Measurements from ENCODE around the gene MMP25.

The MMP25 gene

DNA sequence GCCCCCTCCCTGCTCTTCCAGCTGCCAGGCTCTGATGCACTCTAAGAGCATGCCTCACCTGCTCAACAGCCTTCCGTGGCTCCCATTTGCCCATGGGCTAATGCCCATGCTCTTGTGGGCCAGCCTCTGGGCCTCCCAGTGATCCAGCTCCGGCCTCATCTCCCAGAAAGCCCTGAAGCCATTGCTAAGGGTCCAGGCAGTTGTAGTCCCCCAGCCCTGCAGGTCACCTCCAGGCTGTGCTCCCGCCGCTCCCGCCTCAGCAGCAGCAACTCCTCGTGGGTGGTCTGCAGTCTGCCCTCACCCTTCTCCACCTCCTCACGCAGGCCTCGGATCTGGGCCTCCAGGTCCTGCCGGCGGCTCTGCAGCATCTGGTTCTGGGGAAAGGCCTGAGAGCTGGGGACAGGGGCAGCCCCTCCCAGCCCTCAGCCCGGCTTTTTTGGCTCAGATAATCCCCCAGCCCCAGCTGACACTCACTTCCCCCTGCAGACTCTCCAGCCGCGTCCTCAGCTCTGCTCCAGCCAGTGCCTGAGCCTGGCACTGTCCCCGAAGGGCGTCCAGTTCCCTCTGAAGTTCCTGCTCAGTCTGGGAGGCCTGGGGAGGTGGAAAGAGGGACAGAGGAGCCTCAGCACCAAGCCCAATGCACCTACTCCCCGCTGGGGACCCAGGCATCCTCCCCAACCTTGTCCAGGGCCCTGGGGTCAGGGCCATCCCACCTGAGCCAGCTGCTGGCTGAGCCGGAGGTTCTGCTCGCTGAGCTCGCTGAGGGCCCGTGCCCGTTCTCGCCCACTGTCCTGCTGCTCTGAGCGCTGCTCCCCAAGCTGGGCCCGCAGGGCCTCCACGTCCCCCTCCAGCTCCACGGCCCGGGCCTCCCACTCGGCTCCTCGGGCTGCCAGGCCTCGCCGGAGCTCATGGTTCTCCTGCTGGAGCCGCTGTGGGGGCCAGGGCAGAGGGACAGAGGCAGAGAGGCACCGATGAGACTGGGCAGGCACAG lies 15.8 kb upstream of the MMP25 start:
- DNase-seq (ENCODE audit: low read depth) = no peak
- TF ChIP-seq, protein P1, sequence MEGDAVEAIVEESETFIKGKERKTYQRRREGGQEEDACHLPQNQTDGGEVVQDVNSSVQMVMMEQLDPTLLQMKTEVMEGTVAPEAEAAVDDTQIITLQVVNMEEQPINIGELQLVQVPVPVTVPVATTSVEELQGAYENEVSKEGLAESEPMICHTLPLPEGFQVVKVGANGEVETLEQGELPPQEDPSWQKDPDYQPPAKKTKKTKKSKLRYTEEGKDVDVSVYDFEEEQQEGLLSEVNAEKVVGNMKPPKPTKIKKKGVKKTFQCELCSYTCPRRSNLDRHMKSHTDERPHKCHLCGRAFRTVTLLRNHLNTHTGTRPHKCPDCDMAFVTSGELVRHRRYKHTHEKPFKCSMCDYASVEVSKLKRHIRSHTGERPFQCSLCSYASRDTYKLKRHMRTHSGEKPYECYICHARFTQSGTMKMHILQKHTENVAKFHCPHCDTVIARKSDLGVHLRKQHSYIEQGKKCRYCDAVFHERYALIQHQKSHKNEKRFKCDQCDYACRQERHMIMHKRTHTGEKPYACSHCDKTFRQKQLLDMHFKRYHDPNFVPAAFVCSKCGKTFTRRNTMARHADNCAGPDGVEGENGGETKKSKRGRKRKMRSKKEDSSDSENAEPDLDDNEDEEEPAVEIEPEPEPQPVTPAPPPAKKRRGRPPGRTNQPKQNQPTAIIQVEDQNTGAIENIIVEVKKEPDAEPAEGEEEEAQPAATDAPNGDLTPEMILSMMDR (IDR thresholded peaks at IDR 0.05; ENCODE audit: insufficient read depth, low read depth, low read length, missing control alignments) = no peak
- no peak overlapping the region for H3K4me3 ChIP-seq (ENCODE audit: low read depth, low read length)

DNA sequence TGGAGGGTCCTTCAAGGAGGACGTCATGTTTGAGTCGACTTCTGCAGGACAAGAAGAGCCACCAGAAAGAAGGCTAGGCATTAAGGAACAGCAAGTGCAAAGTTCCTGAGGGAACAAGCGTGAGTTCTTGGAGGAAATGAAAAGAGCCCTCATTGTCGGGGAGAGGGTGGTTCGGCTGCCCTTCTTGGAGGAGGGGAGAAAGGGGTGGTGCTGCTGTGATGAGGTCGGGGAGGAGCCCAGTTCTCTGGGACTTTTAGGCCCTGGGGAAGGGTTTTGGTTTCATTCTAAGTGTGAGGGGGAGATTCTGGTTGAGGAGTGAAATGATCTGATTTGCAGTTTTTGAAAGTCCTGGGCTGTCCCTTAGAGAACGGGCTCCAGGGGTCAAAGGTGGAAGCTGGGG lies 13.7 kb upstream of the MMP25 start:
- no peak overlapping the region for H3K4me3 ChIP-seq (ENCODE audit: low read depth, low read length)
- peak; percentile 62 for DNase-seq (ENCODE audit: low read depth)
- TF ChIP-seq, protein P1 (IDR thresholded peaks at IDR 0.05; ENCODE audit: insufficient read depth, low read depth, low read length, missing control alignments) = no peak

DNA sequence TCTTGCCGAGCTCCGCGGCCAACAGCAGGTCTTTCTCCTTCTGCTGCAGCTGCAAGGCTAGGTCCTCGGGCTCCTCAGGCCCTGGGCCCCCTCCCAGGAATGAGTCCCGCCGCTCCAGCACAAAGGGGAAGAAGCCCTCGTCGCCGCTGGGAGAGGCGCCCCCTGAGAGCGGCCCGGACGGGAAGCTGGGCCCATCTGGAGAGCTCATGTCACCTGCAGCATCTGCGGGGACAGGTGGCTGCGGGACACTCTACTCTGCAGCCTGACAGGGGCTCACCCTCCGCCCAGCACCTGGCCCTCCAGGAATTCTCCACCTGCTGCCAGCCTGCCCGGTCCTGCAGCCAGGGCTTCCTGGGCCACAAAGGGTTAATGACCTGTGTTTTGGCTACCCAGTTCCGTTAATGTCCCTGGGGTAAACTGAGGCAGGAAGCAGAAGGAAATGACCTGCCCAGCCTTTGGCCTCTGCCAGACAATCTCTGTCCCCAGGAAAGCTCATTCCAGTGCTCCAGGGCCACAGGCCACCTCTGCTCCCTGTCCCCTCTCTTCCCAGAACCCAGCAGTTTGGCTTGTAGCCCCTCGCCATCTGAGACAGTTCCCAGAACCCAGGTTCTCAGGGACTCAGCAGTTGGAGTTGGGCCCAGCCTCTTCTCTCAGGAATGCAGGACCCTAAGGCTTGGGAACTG lies 10.9 kb upstream of the MMP25 start:
- H3K4me3 ChIP-seq (ENCODE audit: low read depth, low read length) = no peak overlapping the region
- TF ChIP-seq, protein P1 (IDR thresholded peaks at IDR 0.05; ENCODE audit: insufficient read depth, low read depth, low read length, missing control alignments) = no peak
- no peak for DNase-seq (ENCODE audit: low read depth)

DNA sequence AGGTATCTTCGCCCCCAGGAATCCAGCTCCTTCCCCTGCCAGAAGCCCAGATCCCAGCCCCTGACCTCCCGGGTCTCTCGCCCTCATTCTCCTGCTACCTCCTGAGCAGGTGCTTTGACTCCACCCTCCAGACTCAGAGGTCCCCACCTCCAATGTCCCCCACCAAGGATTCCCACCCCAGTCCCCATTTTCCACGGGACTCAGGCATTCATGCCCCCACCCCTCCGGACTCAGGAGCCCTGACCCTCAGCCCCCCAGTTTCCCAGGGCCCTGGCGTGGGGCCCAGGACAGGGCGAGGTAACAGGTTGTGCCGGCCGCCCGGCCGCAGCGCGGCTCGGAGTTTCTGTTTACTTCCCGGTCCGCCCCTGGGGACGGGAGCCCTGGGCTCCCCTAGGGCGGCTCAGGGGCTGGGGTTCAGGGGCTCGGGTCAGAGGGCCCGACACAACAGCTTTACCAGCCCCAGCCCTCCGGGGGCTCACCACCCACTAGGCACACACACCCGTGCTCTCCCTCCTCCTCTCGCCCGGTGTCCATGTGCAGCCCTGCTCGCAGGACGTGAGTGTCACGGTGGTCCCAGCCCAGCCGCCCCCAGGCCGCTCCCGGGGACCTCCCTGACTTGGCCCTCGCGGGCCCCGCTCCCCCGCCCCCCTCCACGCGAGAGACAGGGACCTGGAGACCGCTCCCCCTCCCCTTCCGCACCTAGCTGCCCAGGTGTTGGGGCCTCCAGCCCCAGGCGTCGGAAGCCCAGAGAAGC lies 10.2 kb upstream of the MMP25 start:
- H3K4me3 ChIP-seq (ENCODE audit: low read depth, low read length) = no peak overlapping the region
- TF ChIP-seq, protein P1 (IDR thresholded peaks at IDR 0.05; ENCODE audit: insufficient read depth, low read depth, low read length, missing control alignments) = no peak
- DNase-seq (ENCODE audit: low read depth) = no peak

DNA sequence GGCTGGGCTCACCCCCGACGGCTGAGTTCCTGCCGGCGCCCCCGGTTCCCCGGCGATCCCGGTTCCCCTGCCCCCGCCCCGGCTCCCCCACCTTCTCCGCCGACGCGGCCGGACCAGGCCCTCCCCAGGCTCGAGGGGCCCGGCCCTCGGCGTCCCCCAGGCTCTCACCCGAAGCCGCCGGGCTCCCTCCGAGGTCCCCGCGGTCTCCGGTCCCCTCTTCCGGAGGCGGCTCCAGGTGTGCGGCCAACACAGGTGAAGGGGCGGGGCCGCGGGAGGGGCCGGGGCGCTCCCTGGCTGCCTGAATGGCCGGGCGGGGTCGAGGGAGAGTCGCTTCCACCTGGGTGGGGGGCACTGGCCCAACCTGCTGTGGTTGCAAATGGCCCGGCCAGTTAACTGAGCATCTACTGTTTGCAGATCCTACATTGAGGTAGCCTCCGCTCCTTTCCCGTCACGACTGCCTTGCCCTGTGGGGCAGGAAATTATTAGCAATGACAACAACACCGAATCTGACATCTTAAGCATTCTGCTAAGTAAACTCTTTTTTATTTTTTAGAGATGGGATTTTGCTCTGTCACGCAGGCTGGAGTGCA lies 9.5 kb upstream of the MMP25 start, which contains the start of gene BICDL2:
Gene BICDL2, minus strand, starts transcription at position 219 of the 590 bp plus-strand sequence. CDS start 1,448 bp downstream, outside the sequence.
- H3K4me3 ChIP-seq (ENCODE audit: low read depth, low read length) = no peak within 1 kb of the TSS
- TF ChIP-seq, protein P1 (IDR thresholded peaks at IDR 0.05; ENCODE audit: insufficient read depth, low read depth, low read length, missing control alignments) = no peak
- DNase-seq (ENCODE audit: low read depth) = no peak

DNA sequence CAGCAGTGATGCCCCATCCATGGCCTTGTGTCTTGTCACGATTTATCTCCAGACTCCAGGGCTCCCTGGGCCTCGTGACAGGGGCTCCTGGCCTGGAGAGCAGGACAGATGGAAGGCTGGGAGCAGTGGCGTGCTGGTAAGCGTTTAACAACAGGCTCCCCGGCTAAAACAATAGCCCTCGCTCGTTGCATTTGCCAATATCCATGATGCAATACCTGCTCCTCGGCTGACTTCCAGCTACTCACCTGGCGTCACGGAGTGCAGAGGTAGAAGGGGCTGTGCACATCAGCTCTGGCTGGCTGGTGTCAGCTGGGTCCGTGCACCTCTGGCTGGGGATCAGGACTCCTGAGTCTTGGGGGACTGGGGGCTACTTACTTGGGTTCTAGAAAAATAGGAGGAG lies 8.1 kb upstream of the MMP25 start:
- H3K4me3 ChIP-seq (ENCODE audit: low read depth, low read length) = no peak overlapping the region
- TF ChIP-seq, protein P1 (IDR thresholded peaks at IDR 0.05; ENCODE audit: insufficient read depth, low read depth, low read length, missing control alignments) = no peak
- DNase-seq (ENCODE audit: low read depth) = no peak

Measured in GM12865 (cell line).